Common myeloid progenitor, CD34-positive (primary cell): Measurements from ENCODE around the gene MYLK.

Source experiments
- CTCF ChIA-PET: fragments of 350-600 bp; sonication (Branson Sonifier 250); formaldehyde crosslinking; loops from one replicate; lab custom pipeline; 2021; ENCODE audit warnings: antibody characterized with exemption; lab: Charles Lee
- POLR2A ChIA-PET: fragments of 350-600 bp; sonication (Branson Sonifier 250); formaldehyde crosslinking; loops from one replicate; lab custom pipeline; 2021; ENCODE audit warnings: antibody characterized with exemption; lab: Charles Lee
- DNase-seq, 3 donors: peaks; one replicate each; pipeline versions ENCODE4 v3.0.0 to v3.0.0-alpha.2; 2013
- H3K27ac ChIP-seq, 2 experiments: 1 replicate in 1 of 2; 2 replicates in 1 of 2; pipeline ENCODE4 v1.7.0; 2013; ENCODE audit warnings: inconsistent platforms in 2 of 2, low read length in 2 of 2, mild to moderate bottlenecking in 2 of 2, low read depth in 1 of 2, moderate library complexity in 1 of 2; ENCODE audit not compliant: severe bottlenecking in 2 of 2, insufficient read depth in 1 of 2, poor library complexity in 1 of 2
- H3K27me3 ChIP-seq, 5 experiments: replicated peaks in 2 of 5; 1 replicate in 3 of 5; 2 replicates in 2 of 5; pipeline versions ENCODE4 v1.6.1 to v1.7.0; 2013; ENCODE audit warnings: low read length in 4 of 5, mild to moderate bottlenecking in 2 of 5, moderate library complexity in 2 of 5, inconsistent platforms in 1 of 5; ENCODE audit not compliant: insufficient read depth in 5 of 5, control insufficient read depth in 4 of 5
- H3K36me3 ChIP-seq, 4 experiments: 1 replicate in 2 of 4; 2 replicates in 2 of 4; pipeline versions ENCODE4 v1.6.1 to v1.7.0; 2013; ENCODE audit warnings: low read length in 3 of 4, control low read depth in 1 of 4, mild to moderate bottlenecking in 1 of 4; ENCODE audit not compliant: control insufficient read depth in 4 of 4, insufficient read depth in 4 of 4
- H3K4me1 ChIP-seq, 4 experiments: 1 replicate in 3 of 4; 2 replicates in 1 of 4; pipeline versions ENCODE4 v1.6.1 to v1.7.1; 2013; ENCODE audit warnings: low read length in 3 of 4, mild to moderate bottlenecking in 3 of 4, control low read depth in 1 of 4, inconsistent platforms in 1 of 4, moderate library complexity in 1 of 4; ENCODE audit not compliant: control insufficient read depth in 4 of 4, insufficient read depth in 4 of 4; ENCODE audit errors: control extremely low read depth in 1 of 4
- H3K4me3 ChIP-seq, 7 experiments: 1 replicate in 4 of 7; 2 replicates in 3 of 7; pipeline versions ENCODE4 v1.5.1 to v1.7.0; 2013; ENCODE audit warnings: mild to moderate bottlenecking in 7 of 7, low read length in 6 of 7, moderate library complexity in 6 of 7, inconsistent platforms in 2 of 7, low read depth in 2 of 7, control low read depth in 1 of 7; ENCODE audit not compliant: insufficient read depth in 4 of 7, control insufficient read depth in 1 of 7; ENCODE audit errors: extremely low read depth in 1 of 7
- H3K9me3 ChIP-seq, 5 experiments: 1 replicate in 4 of 5; 2 replicates in 1 of 5; pipeline versions ENCODE4 v1.6.1 to v1.7.1; 2013; ENCODE audit warnings: low read length in 4 of 5, mild to moderate bottlenecking in 2 of 5, inconsistent platforms in 1 of 5, low read depth in 1 of 5, moderate library complexity in 1 of 5; ENCODE audit not compliant: control insufficient read depth in 4 of 5, insufficient read depth in 2 of 5; ENCODE audit errors: control extremely low read depth in 1 of 5
- WGBS: methylation state at CpG from one replicate; pipeline ENCODE4 v1.1.5; 2013; ENCODE audit not compliant: insufficient coverage; 5-methylcytosine and 5-hydroxymethylcytosine counted together

Gene MYLK

GRCh38 chr3:123582315-123582714, 301.8 kb downstream of the MYLK start:
- Histone ChIP-seq H3K4me1 (peaks cover 4 to 31% (median 17%) of the 10 kb centered on the region in 4 experiments), H3K9me3 (peaks cover 0 to 2% (median 0%) of the 10 kb centered on the region in 5 experiments), H3K27me3 (no peaks in the 10 kb centered on the region), H3K4me3 (no peak overlapping the region), H3K27ac (no peak overlapping the region), H3K36me3 (peaks cover 5 to 17% (median 16%) of the 10 kb centered on the region in 4 experiments)
- DNase-seq: no peak
- CTCF ChIA-PET: interaction anchor here (0.6 to 1.3 kb wide), 3 partner anchors 8 to 966 kb away, joined by 3 read pairs; no protein-coding TSS in a partner anchor
- POLR2A ChIA-PET: interaction anchor here (0.7 kb wide), 1 partner anchor 43 kb away, joined by 3 read pairs; no protein-coding TSS in a partner anchor
- WGBS: 100% methylated on average over 2 of the region's 3 CpGs

- no peaks in the 10 kb centered on the region for H3K27me3 ChIP-seq
- H3K9me3 ChIP-seq: no peaks in the 10 kb centered on the region
- ChIA-PET POLR2A (no interaction called here), CTCF (interaction anchor here (0.9 to 2.0 kb wide), 8 partner anchors 8 to 66 kb away, joined by 3 to 6 read pairs (median 4); no protein-coding TSS in a partner anchor)
- peak in 2 of 3 donors; percentile 48 to 53 for DNase-seq
- no peak overlapping the region for H3K27ac ChIP-seq
- peaks cover 3 to 21% (median 7%) of the 10 kb centered on the region in 4 experiments for H3K4me1 ChIP-seq
- WGBS: 73% methylated on average over 2 of the region's 3 CpGs
- H3K4me3 ChIP-seq: no peak overlapping the region
- H3K36me3 ChIP-seq: peaks cover 13 to 23% (median 15%) of the 10 kb centered on the region in 4 experiments
Measured at GRCh38 chr3:123576122-123576521, 308.0 kb downstream of the MYLK start.

- no peak for DNase-seq
- WGBS: 100% methylated on average over 1 of the region's 2 CpGs
- H3K9me3 ChIP-seq: no peaks in the 10 kb centered on the region
- H3K27ac ChIP-seq: no peak overlapping the region
- ChIA-PET POLR2A (no interaction called here), CTCF (interaction anchor here (1.2 to 1.8 kb wide), 2 partner anchors 10 to 12 kb away, joined by 4 to 5 read pairs; no protein-coding TSS in a partner anchor)
- no peak overlapping the region for H3K4me3 ChIP-seq
- peaks cover 3 to 24% (median 8%) of the 10 kb centered on the region in 4 experiments for H3K4me1 ChIP-seq
- peaks cover 3 to 14% (median 9%) of the 10 kb centered on the region in 4 experiments for H3K36me3 ChIP-seq
- H3K27me3 ChIP-seq: no peaks in the 10 kb centered on the region
Measured at GRCh38 chr3:123571973-123572365, 312.2 kb downstream of the MYLK start.

- CTCF ChIA-PET: interaction anchor here (1.0 to 1.8 kb wide), 5 partner anchors 8 to 13 kb away, joined by 3 to 5 read pairs (median 4); no protein-coding TSS in a partner anchor
Measured at GRCh38 chr3:123571264-123571972, 312.7 kb downstream of the MYLK start.

GRCh38 chr3:123568875-123569274, 315.3 kb downstream of the MYLK start:
- no peak overlapping the region for H3K4me3 ChIP-seq
- CTCF ChIA-PET: interaction anchor here (1.6 to 2.8 kb wide), 2 partner anchors 9 to 20 kb away, joined by 3 to 11 read pairs; no protein-coding TSS in a partner anchor
- H3K27ac ChIP-seq: no peak overlapping the region
- no peaks in the 10 kb centered on the region for H3K9me3 ChIP-seq
- POLR2A ChIA-PET: no interaction called here
- H3K4me1 ChIP-seq: peaks cover 0 to 12% (median 4%) of the 10 kb centered on the region in 4 experiments
- no peaks in the 10 kb centered on the region for H3K27me3 ChIP-seq
- peaks cover 5 to 13% (median 7%) of the 10 kb centered on the region in 4 experiments for H3K36me3 ChIP-seq
- no peak for DNase-seq

More at GRCh38 chr3:123571264-123571972, 312.7 kb downstream of the MYLK start:
- Histone ChIP-seq H3K4me3 (no peak overlapping the region), H3K36me3 (peaks cover 0 to 13% (median 8%) of the 10 kb centered on the region in 4 experiments), H3K4me1 (peaks cover 3 to 18% (median 7%) of the 10 kb centered on the region in 4 experiments), H3K9me3 (no peaks in the 10 kb centered on the region), H3K27ac (no peak overlapping the region), H3K27me3 (no peaks in the 10 kb centered on the region)
- 50% methylated on average over 4 of the region's 4 CpGs for WGBS
- peak in 2 of 3 donors; percentile 43 to 56 for DNase-seq
- POLR2A ChIA-PET: no interaction called here

GRCh38 chr3:123568034-123568433, 316.1 kb downstream of the MYLK start:
- POLR2A ChIA-PET: no interaction called here
- CTCF ChIA-PET: interaction anchor here (1.0 to 2.8 kb wide), 2 partner anchors 8 to 19 kb away, joined by 3 to 11 read pairs; no protein-coding TSS in a partner anchor
- Histone ChIP-seq H3K4me3 (no peak overlapping the region), H3K27ac (no peak overlapping the region), H3K4me1 (peaks cover 0 to 12% (median 4%) of the 10 kb centered on the region in 4 experiments), H3K27me3 (no peaks in the 10 kb centered on the region), H3K36me3 (peaks cover 3 to 11% (median 7%) of the 10 kb centered on the region in 4 experiments), H3K9me3 (no peaks in the 10 kb centered on the region)
- WGBS: 94% methylated on average over 7 of the region's 7 CpGs
- DNase-seq: no peak

GRCh38 chr3:123564056-123564455, 320.1 kb downstream of the MYLK start:
- WGBS: 100% methylated on average over 2 of the region's 6 CpGs
- no peak overlapping the region for H3K27ac ChIP-seq
- H3K4me1 ChIP-seq: no peaks in the 10 kb centered on the region
- H3K27me3 ChIP-seq: no peaks in the 10 kb centered on the region
- H3K9me3 ChIP-seq: no peaks in the 10 kb centered on the region
- H3K4me3 ChIP-seq: no peak overlapping the region
- CTCF ChIA-PET: interaction anchor here (1.0 to 1.1 kb wide), 2 partner anchors 8 to 239 kb away, joined by 3 read pairs; no protein-coding TSS in a partner anchor
- peaks cover 3 to 8% (median 6%) of the 10 kb centered on the region in 4 experiments for H3K36me3 ChIP-seq
- DNase-seq: no peak
- POLR2A ChIA-PET: no interaction called here
